Measurements from ENCODE around the gene SHISA3.

The SHISA3 gene

GRCh38 chr4:42428036-42428435 is 30.7 kb downstream of the SHISA3 start:
- intact Hi-C loops (cut with DNase I): no loop called here
- DNase-seq: no peak

DNA sequence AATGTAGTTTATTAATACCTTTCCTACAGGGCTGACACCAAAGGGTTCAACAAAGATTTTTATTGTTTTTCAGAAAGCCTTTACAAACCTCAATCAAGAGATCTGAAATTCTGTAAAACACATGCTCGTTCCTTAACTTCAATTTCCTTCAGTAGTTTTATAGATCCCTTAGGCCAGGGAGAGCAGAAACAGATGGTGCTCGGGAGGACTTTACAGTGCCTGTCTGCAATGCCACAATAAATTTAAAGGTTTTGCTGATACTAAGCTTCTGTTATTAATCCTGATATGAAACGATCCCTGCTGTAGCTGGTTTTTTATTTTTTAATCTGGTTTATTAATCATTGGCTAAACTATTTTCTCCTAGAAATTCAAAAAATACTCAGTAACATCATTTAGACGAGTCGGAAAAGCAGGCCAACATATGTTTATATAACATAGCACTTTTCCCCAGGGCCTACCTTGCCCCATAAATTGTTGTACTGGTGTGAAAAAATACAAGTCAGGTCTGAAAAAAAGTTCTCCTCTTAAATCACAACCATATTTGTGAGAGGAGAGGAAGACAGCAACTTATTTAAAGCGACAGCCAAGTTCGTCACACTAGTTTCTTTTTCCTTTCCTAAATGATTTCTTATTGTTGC is 39.8 kb downstream of the SHISA3 start:
- intact Hi-C loops (cut with DNase I): no loop called here
- DNase-seq: no peak

- intact Hi-C loops (cut with DNase I): no loop called here
- no peak for DNase-seq
Measured at GRCh38 chr4:42440083-42440482, 42.8 kb downstream of the SHISA3 start.

DNA sequence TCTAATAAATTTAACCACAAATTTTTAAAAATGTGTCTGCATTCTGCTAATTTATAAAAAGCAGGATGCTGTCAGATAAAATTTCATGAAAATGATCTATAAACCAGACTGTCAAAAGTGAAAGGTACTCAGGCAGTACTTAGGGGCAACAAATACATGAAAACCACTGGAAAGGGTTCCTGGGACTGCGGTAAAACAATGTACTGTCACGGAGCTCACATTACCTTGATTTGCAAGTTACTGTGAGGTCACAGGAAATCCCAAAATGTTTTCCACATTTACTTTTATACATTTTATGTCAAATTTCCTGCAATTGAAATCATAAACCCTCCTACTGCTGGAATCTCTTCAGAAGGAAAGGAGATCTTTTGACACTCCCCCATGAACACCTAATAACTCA is 45.3 kb downstream of the SHISA3 start:
- intact Hi-C loops (cut with DNase I): no loop called here

DNA sequence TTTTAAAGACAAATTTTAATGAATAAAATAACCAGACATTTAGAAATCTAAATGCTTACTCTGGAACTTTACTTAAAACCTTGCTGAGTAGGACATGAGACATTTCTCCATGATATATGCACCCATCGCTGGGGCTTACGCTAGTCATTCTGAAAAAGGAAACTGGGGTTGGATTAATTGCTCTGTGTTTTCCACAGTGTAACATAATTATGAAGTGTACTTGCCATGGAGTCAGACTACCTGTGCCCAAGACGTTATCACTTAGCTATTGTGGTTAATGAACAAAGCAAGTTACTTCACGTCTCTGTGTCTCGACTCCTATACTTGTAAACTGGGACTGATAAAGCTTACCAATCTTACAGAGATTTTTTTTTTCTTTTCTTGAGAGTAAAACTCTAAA is 47.8 kb downstream of the SHISA3 start:
- intact Hi-C loops (cut with DNase I): no loop called here
- no peak for DNase-seq

More for the DNA sequence above, 45.3 kb downstream of the SHISA3 start:
- no peak for DNase-seq

- intact Hi-C loops (cut with DNase I): no loop called here
- no peak for DNase-seq
Measured at GRCh38 chr4:42446823-42447222, 49.5 kb downstream of the SHISA3 start.

Data from head of caudate nucleus (tissue), 42 donors.